HepG2 (cell line): ENCODE results near the gene LEAP2. TPM values are rescaled to one million over a fixed set of nuclear protein-coding genes. Genes with fewer than 3 reads are reported as not detected.

Experiments
- EP300 ChIP-seq, 3 experiments: sonication (generic) in 1 of 3; formaldehyde crosslinking in 1 of 3; IDR thresholded peaks; 2 replicates each; pipeline versions ENCODE4 v1.5.1 to v1.6.1; 2011 to 2020; ENCODE audit warnings: low read depth in 2 of 3, low read length in 2 of 3, borderline replicate concordance in 1 of 3, improper control_type of control experiment in 1 of 3, mild to moderate bottlenecking in 1 of 3, missing genetic modification reagents in 1 of 3, moderate library complexity in 1 of 3
- MIXL1 ChIP-seq: IDR thresholded peaks from 2 replicates; pipeline ENCODE4 v1.6.1; 2016
- RARA ChIP-seq: IDR thresholded peaks from 2 replicates; pipeline ENCODE4 v1.6.1; 2016; ENCODE audit warnings: missing genetic modification reagents, missing compliant biosample characterization
- RFXAP ChIP-seq: sonication (generic); formaldehyde crosslinking; IDR thresholded peaks from 2 replicates; pipeline ENCODE4 v1.4.0; 2020; ENCODE audit warnings: missing genetic modification reagents, borderline replicate concordance
- polyA plus RNA-seq, 8 experiments: library from polyadenylated mRNA; depleted of rRNA in 3 of 8; stranded (reverse) in 7 of 8; unstranded in 1 of 8; fragments of >200 nt; fragmentation: Illumina TruSeq in 4 of 8; extraction: Trizol in 4 of 8; gene quantifications; 2 replicates each; pipeline versions ENCODE4 v1.2.1 to v1.2.3, GENCODE V29; 2011 to 2016; ENCODE audit warnings: low read depth in 4 of 8, missing spikeins in 1 of 8, mixed read lengths in 1 of 8; ENCODE audit not compliant: insufficient read depth in 1 of 8
- total RNA-seq, 5 experiments: library from RNA; depleted of rRNA; stranded (reverse); fragments of >200 nt; fragmentation: Illumina TruSeq; extraction: Trizol; gene quantifications; 2 replicates each; pipeline ENCODE4 v1.2.3, GENCODE V29; 2016; ENCODE audit warnings: low read depth in 1 of 5
- TF ChIP-seq, protein P1 (sequence below): sonication (generic); formaldehyde crosslinking; IDR thresholded peaks from 2 replicates; pipeline ENCODE4 v1.4.0; 2020; ENCODE audit warnings: low read depth, missing genetic modification reagents
- TF ChIP-seq, protein P2 (sequence below): sonication (generic); formaldehyde crosslinking; IDR thresholded peaks from 2 replicates; pipeline ENCODE4 v1.4.0; 2020; ENCODE audit warnings: mild to moderate bottlenecking, low read depth, missing genetic modification reagents
- TF ChIP-seq, protein P3 (sequence below): sonication (generic); formaldehyde crosslinking; IDR thresholded peaks from 2 replicates; pipeline ENCODE4 v1.5.1; 2020; ENCODE audit warnings: mild to moderate bottlenecking, missing genetic modification reagents, borderline replicate concordance
- TF ChIP-seq, protein P4 (sequence below): sonication (generic); formaldehyde crosslinking; IDR thresholded peaks from 2 replicates; pipeline ENCODE4 v1.9.0; 2021; ENCODE audit warnings: mild to moderate bottlenecking, missing genetic modification reagents
- TF ChIP-seq, protein P5 (sequence below): sonication (generic); formaldehyde crosslinking; IDR thresholded peaks from 2 replicates; pipeline ENCODE4 v1.5.0; 2020; ENCODE audit warnings: mild to moderate bottlenecking, missing genetic modification reagents

The LEAP2 gene
- total and polyA plus RNA-seq, 2 of the 13 experiments (the other 11 are each of a cell fraction or from before 2014, with no cell fraction given), result 23.9 to 51.9 TPM

DNA sequence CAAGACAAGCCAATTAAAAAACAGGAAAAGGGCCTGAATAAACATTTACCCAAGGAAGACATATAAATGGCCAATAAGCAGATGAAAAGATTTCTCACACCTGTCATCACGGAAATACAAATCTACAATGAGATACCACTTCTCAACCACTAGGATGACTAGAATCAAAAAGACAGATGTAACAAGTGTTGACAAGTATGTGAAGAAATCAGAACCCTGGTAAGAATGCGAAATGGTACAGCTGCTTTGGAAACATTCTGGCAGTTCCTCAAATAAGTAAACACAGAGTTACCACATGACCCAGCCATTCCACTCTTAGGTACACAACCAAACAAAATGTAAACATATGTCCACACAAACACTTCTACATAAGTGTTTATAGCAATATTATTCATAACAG lies 32.5 kb downstream of the LEAP2 start (continued):
- TF ChIP-seq, protein P1, sequence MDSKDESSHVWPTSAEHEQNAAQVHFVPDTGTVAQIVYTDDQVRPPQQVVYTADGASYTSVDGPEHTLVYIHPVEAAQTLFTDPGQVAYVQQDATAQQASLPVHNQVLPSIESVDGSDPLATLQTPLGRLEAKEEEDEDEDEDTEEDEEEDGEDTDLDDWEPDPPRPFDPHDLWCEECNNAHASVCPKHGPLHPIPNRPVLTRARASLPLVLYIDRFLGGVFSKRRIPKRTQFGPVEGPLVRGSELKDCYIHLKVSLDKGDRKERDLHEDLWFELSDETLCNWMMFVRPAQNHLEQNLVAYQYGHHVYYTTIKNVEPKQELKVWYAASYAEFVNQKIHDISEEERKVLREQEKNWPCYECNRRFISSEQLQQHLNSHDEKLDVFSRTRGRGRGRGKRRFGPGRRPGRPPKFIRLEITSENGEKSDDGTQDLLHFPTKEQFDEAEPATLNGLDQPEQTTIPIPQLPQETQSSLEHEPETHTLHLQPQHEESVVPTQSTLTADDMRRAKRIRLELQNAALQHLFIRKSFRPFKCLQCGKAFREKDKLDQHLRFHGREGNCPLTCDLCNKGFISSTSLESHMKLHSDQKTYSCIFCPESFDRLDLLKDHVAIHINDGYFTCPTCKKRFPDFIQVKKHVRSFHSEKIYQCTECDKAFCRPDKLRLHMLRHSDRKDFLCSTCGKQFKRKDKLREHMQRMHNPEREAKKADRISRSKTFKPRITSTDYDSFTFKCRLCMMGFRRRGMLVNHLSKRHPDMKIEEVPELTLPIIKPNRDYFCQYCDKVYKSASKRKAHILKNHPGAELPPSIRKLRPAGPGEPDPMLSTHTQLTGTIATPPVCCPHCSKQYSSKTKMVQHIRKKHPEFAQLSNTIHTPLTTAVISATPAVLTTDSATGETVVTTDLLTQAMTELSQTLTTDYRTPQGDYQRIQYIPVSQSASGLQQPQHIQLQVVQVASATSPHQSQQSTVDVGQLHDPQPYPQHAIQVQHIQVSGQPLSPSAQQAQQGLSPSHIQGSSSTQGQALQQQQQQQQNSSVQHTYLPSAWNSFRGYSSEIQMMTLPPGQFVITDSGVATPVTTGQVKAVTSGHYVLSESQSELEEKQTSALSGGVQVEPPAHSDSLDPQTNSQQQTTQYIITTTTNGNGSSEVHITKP, result peak; percentile 81; the same call in 1 of the 2 replicates
- TF ChIP-seq, protein P2, sequence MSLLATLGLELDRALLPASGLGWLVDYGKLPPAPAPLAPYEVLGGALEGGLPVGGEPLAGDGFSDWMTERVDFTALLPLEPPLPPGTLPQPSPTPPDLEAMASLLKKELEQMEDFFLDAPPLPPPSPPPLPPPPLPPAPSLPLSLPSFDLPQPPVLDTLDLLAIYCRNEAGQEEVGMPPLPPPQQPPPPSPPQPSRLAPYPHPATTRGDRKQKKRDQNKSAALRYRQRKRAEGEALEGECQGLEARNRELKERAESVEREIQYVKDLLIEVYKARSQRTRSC (CRISPR knock-in tag), result no peak
- TF ChIP-seq EP300 (IDR thresholded peaks at IDR 0.05; ENCODE audit: low read depth in 2 of 2, low read length in 2 of 2), result peak in 1 of 2 experiments; percentile 47; a peak in 2 of 4 replicates
- no peak for TF ChIP-seq EP300 (CRISPR knock-in tag; IDR thresholded peaks at IDR 0.05; ENCODE audit: borderline replicate concordance)
- TF ChIP-seq, protein P3, sequence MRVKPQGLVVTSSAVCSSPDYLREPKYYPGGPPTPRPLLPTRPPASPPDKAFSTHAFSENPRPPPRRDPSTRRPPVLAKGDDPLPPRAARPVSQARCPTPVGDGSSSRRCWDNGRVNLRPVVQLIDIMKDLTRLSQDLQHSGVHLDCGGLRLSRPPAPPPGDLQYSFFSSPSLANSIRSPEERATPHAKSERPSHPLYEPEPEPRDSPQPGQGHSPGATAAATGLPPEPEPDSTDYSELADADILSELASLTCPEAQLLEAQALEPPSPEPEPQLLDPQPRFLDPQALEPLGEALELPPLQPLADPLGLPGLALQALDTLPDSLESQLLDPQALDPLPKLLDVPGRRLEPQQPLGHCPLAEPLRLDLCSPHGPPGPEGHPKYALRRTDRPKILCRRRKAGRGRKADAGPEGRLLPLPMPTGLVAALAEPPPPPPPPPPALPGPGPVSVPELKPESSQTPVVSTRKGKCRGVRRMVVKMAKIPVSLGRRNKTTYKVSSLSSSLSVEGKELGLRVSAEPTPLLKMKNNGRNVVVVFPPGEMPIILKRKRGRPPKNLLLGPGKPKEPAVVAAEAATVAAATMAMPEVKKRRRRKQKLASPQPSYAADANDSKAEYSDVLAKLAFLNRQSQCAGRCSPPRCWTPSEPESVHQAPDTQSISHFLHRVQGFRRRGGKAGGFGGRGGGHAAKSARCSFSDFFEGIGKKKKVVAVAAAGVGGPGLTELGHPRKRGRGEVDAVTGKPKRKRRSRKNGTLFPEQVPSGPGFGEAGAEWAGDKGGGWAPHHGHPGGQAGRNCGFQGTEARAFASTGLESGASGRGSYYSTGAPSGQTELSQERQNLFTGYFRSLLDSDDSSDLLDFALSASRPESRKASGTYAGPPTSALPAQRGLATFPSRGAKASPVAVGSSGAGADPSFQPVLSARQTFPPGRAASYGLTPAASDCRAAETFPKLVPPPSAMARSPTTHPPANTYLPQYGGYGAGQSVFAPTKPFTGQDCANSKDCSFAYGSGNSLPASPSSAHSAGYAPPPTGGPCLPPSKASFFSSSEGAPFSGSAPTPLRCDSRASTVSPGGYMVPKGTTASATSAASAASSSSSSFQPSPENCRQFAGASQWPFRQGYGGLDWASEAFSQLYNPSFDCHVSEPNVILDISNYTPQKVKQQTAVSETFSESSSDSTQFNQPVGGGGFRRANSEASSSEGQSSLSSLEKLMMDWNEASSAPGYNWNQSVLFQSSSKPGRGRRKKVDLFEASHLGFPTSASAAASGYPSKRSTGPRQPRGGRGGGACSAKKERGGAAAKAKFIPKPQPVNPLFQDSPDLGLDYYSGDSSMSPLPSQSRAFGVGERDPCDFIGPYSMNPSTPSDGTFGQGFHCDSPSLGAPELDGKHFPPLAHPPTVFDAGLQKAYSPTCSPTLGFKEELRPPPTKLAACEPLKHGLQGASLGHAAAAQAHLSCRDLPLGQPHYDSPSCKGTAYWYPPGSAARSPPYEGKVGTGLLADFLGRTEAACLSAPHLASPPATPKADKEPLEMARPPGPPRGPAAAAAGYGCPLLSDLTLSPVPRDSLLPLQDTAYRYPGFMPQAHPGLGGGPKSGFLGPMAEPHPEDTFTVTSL (CRISPR knock-in tag), result 0 out of 2 replicates have a peak, but pooled peaks have one; percentile 43
- TF ChIP-seq RFXAP, result no peak
- TF ChIP-seq MIXL1 (CRISPR knock-in tag), result peak; percentile 59; the same call in 1 of the 2 replicates
- TF ChIP-seq, protein P4, sequence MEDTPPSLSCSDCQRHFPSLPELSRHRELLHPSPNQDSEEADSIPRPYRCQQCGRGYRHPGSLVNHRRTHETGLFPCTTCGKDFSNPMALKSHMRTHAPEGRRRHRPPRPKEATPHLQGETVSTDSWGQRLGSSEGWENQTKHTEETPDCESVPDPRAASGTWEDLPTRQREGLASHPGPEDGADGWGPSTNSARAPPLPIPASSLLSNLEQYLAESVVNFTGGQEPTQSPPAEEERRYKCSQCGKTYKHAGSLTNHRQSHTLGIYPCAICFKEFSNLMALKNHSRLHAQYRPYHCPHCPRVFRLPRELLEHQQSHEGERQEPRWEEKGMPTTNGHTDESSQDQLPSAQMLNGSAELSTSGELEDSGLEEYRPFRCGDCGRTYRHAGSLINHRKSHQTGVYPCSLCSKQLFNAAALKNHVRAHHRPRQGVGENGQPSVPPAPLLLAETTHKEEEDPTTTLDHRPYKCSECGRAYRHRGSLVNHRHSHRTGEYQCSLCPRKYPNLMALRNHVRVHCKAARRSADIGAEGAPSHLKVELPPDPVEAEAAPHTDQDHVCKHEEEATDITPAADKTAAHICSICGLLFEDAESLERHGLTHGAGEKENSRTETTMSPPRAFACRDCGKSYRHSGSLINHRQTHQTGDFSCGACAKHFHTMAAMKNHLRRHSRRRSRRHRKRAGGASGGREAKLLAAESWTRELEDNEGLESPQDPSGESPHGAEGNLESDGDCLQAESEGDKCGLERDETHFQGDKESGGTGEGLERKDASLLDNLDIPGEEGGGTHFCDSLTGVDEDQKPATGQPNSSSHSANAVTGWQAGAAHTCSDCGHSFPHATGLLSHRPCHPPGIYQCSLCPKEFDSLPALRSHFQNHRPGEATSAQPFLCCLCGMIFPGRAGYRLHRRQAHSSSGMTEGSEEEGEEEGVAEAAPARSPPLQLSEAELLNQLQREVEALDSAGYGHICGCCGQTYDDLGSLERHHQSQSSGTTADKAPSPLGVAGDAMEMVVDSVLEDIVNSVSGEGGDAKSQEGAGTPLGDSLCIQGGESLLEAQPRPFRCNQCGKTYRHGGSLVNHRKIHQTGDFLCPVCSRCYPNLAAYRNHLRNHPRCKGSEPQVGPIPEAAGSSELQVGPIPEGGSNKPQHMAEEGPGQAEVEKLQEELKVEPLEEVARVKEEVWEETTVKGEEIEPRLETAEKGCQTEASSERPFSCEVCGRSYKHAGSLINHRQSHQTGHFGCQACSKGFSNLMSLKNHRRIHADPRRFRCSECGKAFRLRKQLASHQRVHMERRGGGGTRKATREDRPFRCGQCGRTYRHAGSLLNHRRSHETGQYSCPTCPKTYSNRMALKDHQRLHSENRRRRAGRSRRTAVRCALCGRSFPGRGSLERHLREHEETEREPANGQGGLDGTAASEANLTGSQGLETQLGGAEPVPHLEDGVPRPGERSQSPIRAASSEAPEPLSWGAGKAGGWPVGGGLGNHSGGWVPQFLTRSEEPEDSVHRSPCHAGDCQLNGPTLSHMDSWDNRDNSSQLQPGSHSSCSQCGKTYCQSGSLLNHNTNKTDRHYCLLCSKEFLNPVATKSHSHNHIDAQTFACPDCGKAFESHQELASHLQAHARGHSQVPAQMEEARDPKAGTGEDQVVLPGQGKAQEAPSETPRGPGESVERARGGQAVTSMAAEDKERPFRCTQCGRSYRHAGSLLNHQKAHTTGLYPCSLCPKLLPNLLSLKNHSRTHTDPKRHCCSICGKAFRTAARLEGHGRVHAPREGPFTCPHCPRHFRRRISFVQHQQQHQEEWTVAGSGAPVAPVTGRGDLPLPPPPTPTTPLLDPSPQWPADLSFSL (CRISPR knock-in tag), result no peak
- peak; percentile 61; the same call in 1 of the 2 replicates for TF ChIP-seq RARA (CRISPR knock-in tag)
- TF ChIP-seq, protein P5, sequence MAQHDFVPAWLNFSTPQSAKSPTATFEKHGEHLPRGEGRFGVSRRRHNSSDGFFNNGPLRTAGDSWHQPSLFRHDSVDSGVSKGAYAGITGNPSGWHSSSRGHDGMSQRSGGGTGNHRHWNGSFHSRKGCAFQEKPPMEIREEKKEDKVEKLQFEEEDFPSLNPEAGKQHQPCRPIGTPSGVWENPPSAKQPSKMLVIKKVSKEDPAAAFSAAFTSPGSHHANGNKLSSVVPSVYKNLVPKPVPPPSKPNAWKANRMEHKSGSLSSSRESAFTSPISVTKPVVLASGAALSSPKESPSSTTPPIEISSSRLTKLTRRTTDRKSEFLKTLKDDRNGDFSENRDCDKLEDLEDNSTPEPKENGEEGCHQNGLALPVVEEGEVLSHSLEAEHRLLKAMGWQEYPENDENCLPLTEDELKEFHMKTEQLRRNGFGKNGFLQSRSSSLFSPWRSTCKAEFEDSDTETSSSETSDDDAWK (CRISPR knock-in tag), result no peak
